AG04450 (cell line): ENCODE data around the gene AEN. TPM values are rescaled to one million over a fixed set of nuclear protein-coding genes. Genes with fewer than 3 reads are reported as not detected.

Experiments used
- CTCF ChIA-PET: fragments of 300-600, 350-600 bp; formaldehyde crosslinking; extraction: SDS; loops from one replicate; lab custom pipeline; 2022; ENCODE audit warnings: antibody characterized with exemption, inconsistent platforms; lab: Charles Lee
- POLR2A ChIA-PET: fragments of 350-600 bp; formaldehyde crosslinking; extraction: SDS; loops from one replicate; lab custom pipeline; 2021; ENCODE audit warnings: antibody characterized with exemption, inconsistent platforms; lab: Yijun Ruan, JAX
- DNase-seq: peaks from one replicate; pipeline ENCODE4 v3.0.0-alpha.2; 2011; ENCODE audit warnings: low read depth, low spot score
- H3K27ac ChIP-seq: one replicate; pipeline ENCODE4 v1.5.1; 2012; ENCODE audit warnings: low read depth, low read length, control low read depth
- H3K27me3 ChIP-seq: one replicate; pipeline ENCODE4 v1.6.0; 2012; ENCODE audit warnings: low read length; ENCODE audit not compliant: control insufficient read depth, insufficient read depth
- H3K4me3 ChIP-seq: 2 replicates; pipeline ENCODE4 v1.5.1; 2011; ENCODE audit warnings: mild to moderate bottlenecking, low read depth, low read length, control low read depth
- H3K9me3 ChIP-seq: 2 replicates; pipeline ENCODE4 v1.5.1; 2012; ENCODE audit warnings: low read length; ENCODE audit not compliant: control insufficient read depth, insufficient read depth
- polyA plus RNA-seq: library from polyadenylated mRNA; depleted of rRNA; stranded (reverse); fragments of >200 nt; gene quantifications from 2 replicates; pipeline ENCODE4 v1.2.3, GENCODE V29; 2011
- TF ChIP-seq, protein P1 (sequence below): IDR thresholded peaks from 2 replicates; pipeline ENCODE4 v1.5.1; 2011; ENCODE audit warnings: low read depth, low read length, control low read depth, inconsistent platforms

The AEN gene
- polyA plus RNA-seq, 1 experiment = 41.8 TPM

DNA sequence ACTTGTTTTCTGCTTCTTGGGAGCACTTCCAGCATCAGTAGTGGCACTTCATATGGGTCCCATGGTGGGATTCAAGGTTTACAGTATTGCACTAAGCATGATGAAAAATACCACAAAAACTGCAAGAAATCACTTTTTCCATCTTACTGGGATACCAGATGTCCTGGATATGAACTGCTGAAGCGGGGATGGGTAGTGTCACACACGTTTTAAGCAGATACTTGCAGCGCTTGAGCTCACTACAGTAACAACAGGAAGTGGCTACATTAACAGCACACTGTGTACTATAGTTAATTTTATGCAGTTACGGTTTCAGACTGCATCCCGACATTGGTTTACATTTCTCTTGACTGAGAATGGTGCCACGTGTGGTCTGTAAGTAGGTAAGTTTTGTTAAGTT, 14.2 kb downstream of the AEN start:
- TF ChIP-seq, protein P1, sequence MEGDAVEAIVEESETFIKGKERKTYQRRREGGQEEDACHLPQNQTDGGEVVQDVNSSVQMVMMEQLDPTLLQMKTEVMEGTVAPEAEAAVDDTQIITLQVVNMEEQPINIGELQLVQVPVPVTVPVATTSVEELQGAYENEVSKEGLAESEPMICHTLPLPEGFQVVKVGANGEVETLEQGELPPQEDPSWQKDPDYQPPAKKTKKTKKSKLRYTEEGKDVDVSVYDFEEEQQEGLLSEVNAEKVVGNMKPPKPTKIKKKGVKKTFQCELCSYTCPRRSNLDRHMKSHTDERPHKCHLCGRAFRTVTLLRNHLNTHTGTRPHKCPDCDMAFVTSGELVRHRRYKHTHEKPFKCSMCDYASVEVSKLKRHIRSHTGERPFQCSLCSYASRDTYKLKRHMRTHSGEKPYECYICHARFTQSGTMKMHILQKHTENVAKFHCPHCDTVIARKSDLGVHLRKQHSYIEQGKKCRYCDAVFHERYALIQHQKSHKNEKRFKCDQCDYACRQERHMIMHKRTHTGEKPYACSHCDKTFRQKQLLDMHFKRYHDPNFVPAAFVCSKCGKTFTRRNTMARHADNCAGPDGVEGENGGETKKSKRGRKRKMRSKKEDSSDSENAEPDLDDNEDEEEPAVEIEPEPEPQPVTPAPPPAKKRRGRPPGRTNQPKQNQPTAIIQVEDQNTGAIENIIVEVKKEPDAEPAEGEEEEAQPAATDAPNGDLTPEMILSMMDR = no peak
- POLR2A ChIA-PET = interaction anchor here (1.5 kb wide), 1 partner anchor 13 kb away, joined by 4 read pairs; the partner anchor contains the start of gene AEN
- no peak for DNase-seq

DNA sequence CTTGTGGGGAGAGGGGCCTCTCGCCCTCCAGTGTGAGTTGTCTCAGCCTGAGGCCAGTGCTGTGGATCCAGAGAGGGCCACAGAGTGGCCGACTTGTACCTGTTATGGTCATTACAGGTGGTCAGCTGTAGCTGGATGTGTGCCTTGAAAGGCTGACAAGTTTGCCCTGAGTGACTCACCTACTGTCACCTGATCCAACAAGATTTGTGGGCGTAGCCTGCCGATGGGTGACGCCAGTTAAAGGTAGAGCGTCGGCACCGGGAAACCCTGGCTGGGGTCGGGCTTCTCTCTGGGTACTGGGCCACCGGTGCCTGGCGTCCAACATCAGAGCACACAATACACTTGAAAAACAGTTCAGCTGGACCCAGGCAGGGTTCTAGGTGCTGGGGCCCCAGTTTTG, 14.9 kb downstream of the AEN start:
- TF ChIP-seq, protein P1 = no peak
- Histone ChIP-seq H3K27me3 (no peaks in the 10 kb centered on the region), H3K9me3 (no peaks in the 10 kb centered on the region; the same call in 1 of the 2 replicates), H3K27ac (peak overlapping the region; percentile 21), H3K4me3 (no peak overlapping the region)
- ChIA-PET CTCF (interaction anchor here (0.8 kb wide), 1 partner anchor 269 kb away, joined by 3 read pairs; no protein-coding TSS in a partner anchor), POLR2A (no interaction called here)
- no peak for DNase-seq

More for the DNA sequence above, 14.2 kb downstream of the AEN start:
- Histone ChIP-seq H3K27me3 (no peaks in the 10 kb centered on the region), H3K27ac (no peak overlapping the region), H3K9me3 (no peaks in the 10 kb centered on the region; the same call in 1 of the 2 replicates), H3K4me3 (no peak overlapping the region)
- CTCF ChIA-PET = interaction anchor here (0.8 to 1.3 kb wide), 2 partner anchors 11 to 269 kb away, joined by 3 to 6 read pairs; no protein-coding TSS in a partner anchor

DNA sequence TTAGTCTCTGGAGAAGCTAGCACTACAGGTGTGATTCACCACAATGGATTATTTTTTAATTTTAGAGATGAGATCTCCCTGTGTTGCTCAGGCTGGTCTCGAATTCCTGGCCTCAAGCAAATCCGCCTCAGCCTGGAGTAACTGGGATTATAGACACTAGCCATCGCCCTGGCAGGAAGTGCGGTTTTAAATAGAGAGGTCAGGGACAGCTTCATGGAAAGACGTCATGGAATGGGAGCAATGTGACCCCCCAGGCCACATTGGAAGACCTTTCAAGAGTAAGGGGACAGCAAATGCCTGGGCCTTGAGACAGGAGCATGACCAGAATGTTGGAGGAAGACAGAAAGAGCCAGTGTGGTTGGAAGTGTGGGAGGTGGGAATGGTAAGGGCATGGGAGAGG, 15.5 kb downstream of the AEN start:
- POLR2A ChIA-PET = no interaction called here
- peak overlapping the region; percentile 75 for H3K27ac ChIP-seq
- H3K4me3 ChIP-seq = no peak overlapping the region
- DNase-seq = no peak
- TF ChIP-seq, protein P1 = no peak
- CTCF ChIA-PET = no interaction called here
- no peaks in the 10 kb centered on the region; the same call in 1 of the 2 replicates for H3K9me3 ChIP-seq
- H3K27me3 ChIP-seq = no peaks in the 10 kb centered on the region

DNA sequence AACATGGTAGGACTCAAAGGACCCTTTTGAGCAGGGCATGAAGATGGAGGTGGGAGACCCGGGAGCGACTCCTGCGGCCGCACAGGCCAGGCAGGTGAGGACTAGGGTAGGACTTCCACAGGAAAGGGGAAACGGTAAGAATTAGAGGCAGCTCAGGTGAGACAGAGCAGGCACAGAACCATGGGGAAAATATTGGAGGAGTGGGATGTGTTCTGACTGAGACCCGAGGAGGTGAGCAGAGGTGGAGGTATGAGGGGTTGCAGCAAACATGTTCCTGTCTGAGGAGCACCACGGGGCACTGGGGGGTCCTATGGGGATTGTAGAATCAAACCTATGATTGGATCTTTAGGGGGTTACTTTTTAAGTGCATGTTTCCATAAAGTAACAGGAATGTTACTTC, 16.3 kb downstream of the AEN start:
- no peak for DNase-seq
- Histone ChIP-seq H3K27ac (no peak overlapping the region), H3K27me3 (no peaks in the 10 kb centered on the region), H3K4me3 (no peak overlapping the region), H3K9me3 (no peaks in the 10 kb centered on the region; the same call in 1 of the 2 replicates)
- ChIA-PET POLR2A (interaction anchor here (1.1 to 1.2 kb wide), 2 partner anchors 11 to 12 kb away, joined by 3 to 5 read pairs; no protein-coding TSS in a partner anchor), CTCF (no interaction called here)
- TF ChIP-seq, protein P1 = no peak

DNA sequence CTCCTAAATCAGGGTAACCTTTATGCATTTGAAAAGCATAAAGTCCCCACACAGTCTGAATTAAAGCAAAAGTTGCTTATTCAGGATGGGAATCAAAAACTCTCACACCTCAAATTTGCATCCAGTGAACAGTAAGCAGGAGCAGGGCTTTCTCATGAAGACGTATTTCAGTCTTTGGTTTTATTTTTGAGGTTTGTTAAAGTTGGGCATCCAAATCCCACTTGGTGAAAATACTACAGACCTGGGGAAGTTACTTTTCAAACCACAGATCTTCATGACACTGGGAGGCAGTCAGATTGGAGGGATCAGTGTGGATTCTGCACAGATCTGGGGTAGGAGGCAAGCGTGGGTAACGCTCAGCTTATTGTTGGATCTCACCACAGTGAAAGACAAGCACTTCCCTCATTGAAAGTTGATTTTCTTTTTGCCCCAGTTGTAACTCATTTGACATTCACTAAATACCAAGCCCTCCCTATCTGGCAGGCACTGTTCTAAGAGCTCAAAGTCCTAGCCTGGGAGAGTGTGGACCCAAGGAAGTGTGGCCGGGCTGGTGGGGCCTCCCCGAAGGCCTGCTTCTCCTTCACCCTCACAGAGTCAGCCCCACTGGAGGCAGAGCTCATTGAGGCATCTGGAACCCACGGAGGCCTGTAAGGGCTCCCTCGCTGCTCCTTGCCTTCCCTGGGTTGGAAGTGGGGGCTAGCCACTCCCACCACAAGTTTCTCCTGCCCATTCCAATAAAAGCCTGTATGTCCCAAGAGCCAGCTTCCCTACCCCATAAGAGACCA, 16.9 kb downstream of the AEN start:
- no peak for DNase-seq
- H3K27me3 ChIP-seq = no peaks in the 10 kb centered on the region
- ChIA-PET POLR2A (interaction anchor here (0.6 to 1.6 kb wide), 11 partner anchors 9 to 402 kb away, joined by 3 to 18 read pairs (median 3); partner anchors contain the start of genes MFGE8 and MRPL46), CTCF (interaction anchor here (0.9 to 1.3 kb wide), 5 partner anchors 12 to 252 kb away, joined by 3 to 5 read pairs (median 4); partner anchors contain the start of genes MRPL46 and MRPS11)
- TF ChIP-seq, protein P1 = no peak
- no peaks in the 10 kb centered on the region; the same call in 1 of the 2 replicates for H3K9me3 ChIP-seq
- peak overlapping the region; percentile 58 for H3K4me3 ChIP-seq
- peak overlapping the region; percentile 99 for H3K27ac ChIP-seq
